SK-N-MC (cell line): Measurements from ENCODE around the gene SIPA1L3.

Source experiments
- DNase-seq: peaks from one replicate; pipeline ENCODE4 v3.0.0-alpha.2; 2011; ENCODE audit warnings: low read depth, low spot score
- H3K27ac ChIP-seq: fragments of 200-600 bp; sonication (generic); 2 replicates; pipeline ENCODE4 v1.5.1; 2016; ENCODE audit warnings: mixed run types
- H3K36me3 ChIP-seq: fragments of 200-600 bp; sonication (generic); 2 replicates; pipeline ENCODE4 v1.6.1; 2017; ENCODE audit warnings: antibody characterized with exemption, low read length, mixed read lengths; ENCODE audit not compliant: insufficient read depth
- H3K4me3 ChIP-seq: fragments of 200-600 bp; sonication (generic); 2 replicates; pipeline ENCODE4 v1.5.1; 2016
- H3K9ac ChIP-seq: fragments of 200-600 bp; sonication (generic); 2 replicates; pipeline ENCODE4 v1.8.0; 2017; ENCODE audit warnings: mixed run types, mixed read lengths; ENCODE audit not compliant: insufficient read length
- H3K9me3 ChIP-seq: fragments of 200-600 bp; sonication (generic); 2 replicates; pipeline ENCODE4 v1.6.1; 2017; ENCODE audit warnings: low read depth, mild to moderate bottlenecking, antibody characterized with exemption, low read length, moderate library complexity, mixed read lengths
- EZH2 ChIP-seq: fragments of 200-600 bp; sonication (generic); IDR thresholded peaks from one replicate; pipeline ENCODE4 v1.6.1; 2017; ENCODE audit warnings: antibody characterized with exemption
- FOXP2 ChIP-seq: optimal IDR thresholded peaks from 2 replicates; pipeline ENCODE3; 2011; ENCODE audit warnings: mild to moderate bottlenecking, moderate library complexity; ENCODE audit not compliant: insufficient read depth; ENCODE audit errors: extremely low read length, control extremely low read depth
- POLR2AphosphoS5 ChIP-seq: IDR thresholded peaks from 2 replicates; pipeline ENCODE4 v1.6.1; 2012; ENCODE audit warnings: mild to moderate bottlenecking, low read depth, low read length, borderline replicate concordance

SIPA1L3 gene

DNA sequence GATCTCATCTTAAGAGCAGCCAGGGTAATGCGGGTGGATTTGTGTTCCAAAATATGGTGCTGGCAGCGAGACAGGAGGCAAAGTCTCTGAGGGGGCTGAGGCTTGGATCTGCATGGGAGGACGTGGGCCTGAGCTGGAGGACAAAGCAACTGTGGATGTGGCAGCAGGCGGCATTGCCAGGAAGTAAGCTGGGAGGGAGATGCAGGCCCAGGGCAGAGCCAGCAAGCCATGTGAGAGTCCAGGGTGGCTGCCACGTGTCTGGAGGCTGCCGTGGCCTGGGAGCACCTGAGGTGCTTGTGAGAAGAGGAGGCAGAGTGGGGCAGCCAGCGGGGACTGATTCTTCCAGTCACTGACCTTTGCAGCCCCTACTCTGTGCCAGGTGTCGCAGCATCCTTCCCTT, 265.0 kb downstream of the SIPA1L3 start:
- H3K27ac ChIP-seq = no peak overlapping the region
- DNase-seq = no peak
- TF ChIP-seq POLR2AphosphoS5 (no peak), EZH2 (no peak), FOXP2 (no peak)
- no peaks in the 10 kb centered on the region for H3K36me3 ChIP-seq
- H3K4me3 ChIP-seq = no peak overlapping the region
- no peaks in the 10 kb centered on the region for H3K9me3 ChIP-seq
- H3K9ac ChIP-seq = no peak overlapping the region

DNA sequence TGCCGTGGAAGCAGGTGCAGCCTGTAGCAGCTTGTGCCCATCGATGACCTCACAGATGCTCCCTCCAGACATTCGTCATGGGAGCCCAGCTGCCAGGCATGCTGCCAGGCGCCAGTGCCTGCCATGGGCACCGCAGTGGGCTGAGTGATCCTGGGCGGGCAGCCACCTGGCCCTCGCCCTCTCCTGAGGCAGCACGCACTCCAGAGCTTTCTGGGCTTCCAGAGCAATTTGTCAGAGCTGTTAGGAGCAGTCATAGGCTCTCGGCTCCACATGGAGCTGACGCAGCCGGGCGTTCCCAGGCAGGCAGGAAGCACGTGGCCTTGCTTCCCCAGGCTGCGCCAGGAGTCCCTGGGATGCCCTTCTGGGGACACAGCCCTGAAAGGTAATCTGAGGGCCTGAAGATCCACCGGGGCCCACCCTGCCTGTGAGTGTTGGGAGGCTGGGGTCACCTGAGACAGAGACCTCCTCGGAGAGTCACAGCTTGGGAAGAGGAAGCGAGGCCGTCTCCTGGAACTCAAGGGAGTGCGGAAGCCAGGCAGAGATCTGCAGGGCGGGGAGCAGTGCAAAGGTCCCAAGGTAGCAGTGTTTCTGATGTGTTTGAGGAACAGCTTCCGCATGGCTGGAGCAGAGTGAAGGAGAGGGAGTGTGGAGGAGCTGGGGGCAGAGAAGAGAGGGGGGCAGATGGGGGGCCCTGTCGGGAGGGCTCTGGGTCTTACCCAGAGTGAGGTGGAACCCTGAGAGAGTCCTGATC, 266.5 kb downstream of the SIPA1L3 start:
- no peak overlapping the region for H3K9ac ChIP-seq
- H3K4me3 ChIP-seq = no peak overlapping the region
- no peaks in the 10 kb centered on the region for H3K9me3 ChIP-seq
- no peak for DNase-seq
- H3K27ac ChIP-seq = no peak overlapping the region
- TF ChIP-seq FOXP2 (no peak), EZH2 (no peak), POLR2AphosphoS5 (no peak)
- H3K36me3 ChIP-seq = no peaks in the 10 kb centered on the region

DNA sequence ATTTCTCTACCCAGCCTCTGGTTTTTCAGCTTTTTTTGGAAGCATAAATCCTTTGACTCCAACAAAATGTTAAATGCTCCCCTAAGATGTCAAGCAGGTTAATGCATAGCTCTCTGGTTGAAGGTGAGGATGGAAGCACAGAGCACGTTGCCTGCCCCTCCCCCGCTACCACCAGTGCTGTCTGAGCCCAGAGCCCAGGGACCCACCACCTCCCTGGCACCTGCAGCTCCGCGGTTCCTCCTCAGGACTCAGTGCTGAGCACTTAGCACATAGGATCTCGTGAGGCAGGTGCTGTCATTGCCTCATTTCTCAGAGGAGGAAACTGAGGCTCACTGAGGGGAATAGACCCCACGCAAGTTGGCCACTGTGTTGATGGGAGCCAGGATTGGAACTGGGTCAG, 268.4 kb downstream of the SIPA1L3 start:
- TF ChIP-seq FOXP2 (no peak), POLR2AphosphoS5 (no peak), EZH2 (no peak)
- Histone ChIP-seq H3K27ac (no peak overlapping the region), H3K36me3 (no peaks in the 10 kb centered on the region), H3K9ac (no peak overlapping the region), H3K9me3 (no peaks in the 10 kb centered on the region), H3K4me3 (no peak overlapping the region)
- DNase-seq = no peak

DNA sequence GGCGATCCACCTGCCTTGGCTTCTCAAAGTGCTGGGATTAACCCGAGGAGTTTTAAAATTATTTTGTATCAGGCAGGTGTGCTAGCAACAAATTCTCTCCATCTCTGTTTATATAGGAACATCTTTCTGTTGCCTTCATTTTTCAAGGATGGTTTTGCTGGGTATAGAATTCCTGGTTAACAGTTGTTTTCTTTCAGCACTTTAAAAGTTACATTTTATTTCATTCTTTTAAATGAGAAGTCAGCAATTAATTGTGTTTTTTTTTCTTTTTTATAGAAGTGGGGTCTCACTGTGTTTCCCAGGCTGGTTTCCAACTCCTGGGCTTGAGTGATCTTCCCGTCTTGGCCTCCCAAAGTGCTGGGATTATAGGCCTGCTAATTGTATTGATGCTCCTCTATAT, 273.1 kb downstream of the SIPA1L3 start:
- H3K9ac ChIP-seq = no peak overlapping the region
- DNase-seq = no peak
- H3K4me3 ChIP-seq = no peak overlapping the region
- TF ChIP-seq FOXP2 = no peak
- no peak for TF ChIP-seq POLR2AphosphoS5
- no peak for TF ChIP-seq EZH2
- H3K27ac ChIP-seq = no peak overlapping the region
- H3K9me3 ChIP-seq = 0 out of 2 replicates have a peak, but pooled peaks cover 5% of the 10 kb centered on the region
- H3K36me3 ChIP-seq = no peaks in the 10 kb centered on the region

DNA sequence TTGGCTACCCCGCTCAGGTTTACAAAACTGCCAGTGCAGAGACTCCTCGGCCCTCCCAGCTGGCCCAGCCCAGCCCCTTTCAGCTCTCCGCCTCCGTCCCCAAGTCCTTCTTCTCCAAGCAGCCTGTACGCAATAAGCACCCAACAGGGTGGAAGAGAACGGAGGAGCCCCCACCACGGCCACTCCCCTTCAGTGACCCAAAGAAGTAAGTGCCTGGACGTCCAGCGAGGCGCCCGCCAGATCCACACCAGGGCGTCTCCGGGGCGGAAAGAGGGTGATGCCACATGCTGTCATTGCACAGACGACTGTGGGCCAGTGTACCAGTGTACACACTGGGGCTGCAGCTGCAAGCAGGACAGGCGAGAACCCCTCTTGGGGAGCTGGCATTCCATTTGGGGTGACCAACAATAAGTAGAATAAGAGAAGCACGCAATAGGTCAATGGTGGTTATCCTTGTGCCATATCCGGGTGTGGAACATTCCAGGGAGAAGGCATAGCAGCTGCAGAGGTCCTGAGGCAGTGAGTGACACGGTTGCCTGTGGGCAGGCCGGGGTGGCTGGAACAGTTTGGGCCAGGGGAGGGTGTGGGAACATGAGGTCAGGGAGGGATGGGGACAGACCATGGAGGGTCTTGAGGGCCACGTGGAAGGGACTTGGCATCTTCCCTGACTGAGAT, 275.7 kb downstream of the SIPA1L3 start:
- no peak overlapping the region for H3K4me3 ChIP-seq

DNA sequence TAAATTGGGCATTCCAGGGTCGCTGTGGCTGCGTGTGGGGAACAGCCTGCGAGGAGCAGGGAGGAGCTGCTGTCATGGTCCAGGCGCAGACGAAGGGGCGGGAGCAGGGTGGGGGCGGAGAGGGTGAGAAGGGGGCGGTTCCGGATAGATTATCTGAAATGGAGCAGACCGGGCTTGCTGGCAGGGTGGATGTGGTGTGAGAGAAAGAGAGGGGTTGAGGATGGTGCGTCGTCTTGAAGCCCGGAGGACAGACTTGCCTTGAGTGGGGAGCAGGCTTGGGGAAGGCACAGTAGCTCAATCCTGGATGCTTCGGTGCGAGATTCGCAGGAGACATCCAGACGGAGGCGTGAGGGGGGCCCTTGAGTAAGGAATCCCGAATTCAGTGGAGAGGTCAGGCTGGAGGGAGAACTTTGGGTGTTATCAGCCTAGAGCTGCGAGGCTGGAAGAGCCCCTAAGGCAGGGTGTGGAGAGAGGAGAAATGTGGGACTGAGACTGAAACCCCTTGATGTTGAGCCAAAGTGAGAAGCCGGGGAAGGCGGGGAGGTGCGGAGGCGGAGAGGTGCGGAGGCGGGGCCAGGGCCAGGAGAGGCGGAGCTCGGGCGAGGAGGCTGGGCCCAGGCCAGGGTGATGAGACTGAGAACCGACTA, 276.4 kb downstream of the SIPA1L3 start:
- Histone ChIP-seq H3K9ac (no peak overlapping the region), H3K27ac (no peak overlapping the region), H3K36me3 (no peaks in the 10 kb centered on the region), H3K4me3 (no peak overlapping the region), H3K9me3 (0 out of 2 replicates have a peak, but pooled peaks cover 5% of the 10 kb centered on the region)
- DNase-seq = no peak
- no peak for TF ChIP-seq EZH2
- TF ChIP-seq POLR2AphosphoS5 = no peak
- no peak for TF ChIP-seq FOXP2

More for the DNA sequence above, 275.7 kb downstream of the SIPA1L3 start:
- DNase-seq = no peak
- Histone ChIP-seq H3K27ac (no peak overlapping the region), H3K9ac (no peak overlapping the region), H3K9me3 (0 out of 2 replicates have a peak, but pooled peaks cover 5% of the 10 kb centered on the region), H3K36me3 (no peaks in the 10 kb centered on the region)
- TF ChIP-seq FOXP2 (no peak), POLR2AphosphoS5 (no peak), EZH2 (no peak)

DNA sequence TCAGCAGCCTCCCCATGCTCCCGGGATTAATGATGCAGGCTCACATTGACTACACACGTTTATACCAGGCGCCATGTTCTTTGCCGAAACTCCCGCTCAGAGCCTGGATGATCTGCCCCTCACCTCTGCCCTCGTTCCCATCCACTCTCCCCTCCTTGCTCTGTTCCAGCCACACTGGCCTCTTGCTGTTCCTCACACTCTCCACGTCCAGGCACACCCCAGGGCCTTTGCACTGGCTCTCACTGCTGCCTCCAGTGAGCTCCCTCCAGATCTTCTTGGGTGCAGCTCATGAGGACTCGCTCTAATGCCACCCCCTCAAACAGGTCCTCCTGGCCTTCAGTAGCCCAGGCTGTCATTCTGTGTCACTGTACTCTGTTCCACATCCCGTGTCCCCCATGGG, 277.8 kb downstream of the SIPA1L3 start:
- no peak for DNase-seq
- no peak overlapping the region for H3K9ac ChIP-seq
- TF ChIP-seq POLR2AphosphoS5 = no peak
- TF ChIP-seq EZH2 = no peak
- no peak for TF ChIP-seq FOXP2
- no peak overlapping the region for H3K4me3 ChIP-seq
- no peak overlapping the region for H3K27ac ChIP-seq
- H3K9me3 ChIP-seq = 0 out of 2 replicates have a peak, but pooled peaks cover 5% of the 10 kb centered on the region
- no peaks in the 10 kb centered on the region for H3K36me3 ChIP-seq

DNA sequence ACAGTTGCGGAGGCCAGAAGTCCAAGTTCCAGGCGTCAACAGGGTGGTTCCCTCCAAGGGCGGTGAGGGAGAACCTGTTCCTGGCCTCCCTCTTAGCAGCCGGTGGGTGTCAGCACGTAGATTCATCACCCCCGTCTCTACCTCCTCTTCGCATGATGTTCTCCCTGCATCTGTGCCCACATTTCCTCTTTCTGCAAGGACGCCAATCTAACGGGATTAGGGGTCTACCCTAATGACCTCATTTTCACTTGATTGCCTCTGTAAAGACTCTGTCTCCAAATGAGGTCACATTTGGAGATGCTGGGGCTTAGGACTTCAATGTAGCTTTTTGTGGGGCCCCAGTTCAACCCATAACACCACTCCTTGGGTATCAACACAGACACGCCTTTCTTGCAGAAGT, 278.6 kb downstream of the SIPA1L3 start:
- H3K9ac ChIP-seq = no peak overlapping the region
- H3K36me3 ChIP-seq = no peaks in the 10 kb centered on the region
- H3K27ac ChIP-seq = no peak overlapping the region
- no peak for DNase-seq
- TF ChIP-seq EZH2 (no peak), FOXP2 (no peak), POLR2AphosphoS5 (no peak)
- 0 out of 2 replicates have a peak, but pooled peaks cover 5% of the 10 kb centered on the region for H3K9me3 ChIP-seq
- H3K4me3 ChIP-seq = no peak overlapping the region
